GM06990 (cell line): ENCODE data around the gene PANK4.

Experiments
- DNase-seq: peaks from one replicate; pipeline ENCODE4 v3.0.0-alpha.2; 2011; ENCODE audit not compliant: insufficient read length; ENCODE audit errors: extremely low read depth
- H3K27me3 ChIP-seq: replicated peaks from 2 replicates; pipeline ENCODE4 v1.6.0; 2011; ENCODE audit warnings: low read length; ENCODE audit not compliant: control insufficient read depth, insufficient read depth
- H3K36me3 ChIP-seq: 2 replicates; pipeline ENCODE4 v1.5.1; 2011; ENCODE audit warnings: low read length; ENCODE audit not compliant: control insufficient read depth, insufficient read depth
- H3K4me3 ChIP-seq: replicated peaks from 2 replicates; pipeline ENCODE4 v1.5.1; 2011; ENCODE audit warnings: low read depth, mild to moderate bottlenecking, control low read depth, low read length
- CTCF ChIP-seq: IDR thresholded peaks from 2 replicates; pipeline ENCODE4 v1.5.1; 2011; ENCODE audit warnings: low read length, control low read depth, mild to moderate bottlenecking, inconsistent platforms; ENCODE audit not compliant: insufficient read depth, poor library complexity, severe bottlenecking

Gene PANK4

GRCh38 chr1:2519029-2519685 is 7.2 kb downstream of the PANK4 start:
- H3K36me3 ChIP-seq: peaks cover 41% of the 10 kb centered on the region

GRCh38 chr1:2518528-2518927 is 7.9 kb downstream of the PANK4 start:
- Histone ChIP-seq H3K36me3 (peaks cover 45% of the 10 kb centered on the region), H3K4me3 (no peak overlapping the region), H3K27me3 (no peaks in the 10 kb centered on the region)
- no peak for DNase-seq
- no peak for TF ChIP-seq CTCF

More at GRCh38 chr1:2519029-2519685, 7.2 kb downstream of the PANK4 start:
- DNase-seq: no peak
- Histone ChIP-seq H3K27me3 (no peaks in the 10 kb centered on the region), H3K4me3 (no peak overlapping the region)
- TF ChIP-seq CTCF: no peak

GRCh38 chr1:2517966-2518365 is 8.4 kb downstream of the PANK4 start:
- no peaks in the 10 kb centered on the region for H3K27me3 ChIP-seq
- TF ChIP-seq CTCF: no peak
- no peak overlapping the region for H3K4me3 ChIP-seq
- peaks cover 50% of the 10 kb centered on the region for H3K36me3 ChIP-seq
- DNase-seq: no peak

- Histone ChIP-seq H3K4me3 (no peak overlapping the region), H3K27me3 (no peaks in the 10 kb centered on the region), H3K36me3 (peaks cover 55% of the 10 kb centered on the region)
- DNase-seq: no peak
- TF ChIP-seq CTCF: no peak
Observed at GRCh38 chr1:2516946-2517345, 9.4 kb downstream of the PANK4 start.

GRCh38 chr1:2516124-2516523 is 10.3 kb downstream of the PANK4 start:
- no peak for TF ChIP-seq CTCF
- H3K4me3 ChIP-seq: no peak overlapping the region
- no peak for DNase-seq
- H3K27me3 ChIP-seq: no peaks in the 10 kb centered on the region
- peaks cover 58% of the 10 kb centered on the region for H3K36me3 ChIP-seq

- Histone ChIP-seq H3K4me3 (no peak overlapping the region), H3K36me3 (peaks cover 59% of the 10 kb centered on the region), H3K27me3 (no peaks in the 10 kb centered on the region)
- DNase-seq: no peak
- TF ChIP-seq CTCF: no peak
Observed at GRCh38 chr1:2515763-2516080, 10.7 kb downstream of the PANK4 start.
